DOHH2 (cell line): ENCODE measurements around the gene PRELID1.
"Not testable (repeated sequence)": the region's sequence is repeated elsewhere in the genome, so short reads cannot be mapped to it uniquely, and the experiment has no call there.

Experiments
- H3F3A ChIP-seq: fragments of 200-600 bp; sonication (generic), shearing (Covaris generic); 2 replicates; pipeline ENCODE4 v1.6.0; 2016; ENCODE audit warnings: antibody characterized with exemption, mild to moderate bottlenecking; ENCODE audit not compliant: control insufficient read depth, insufficient read depth
- H3K27ac ChIP-seq: fragments of 200-600 bp; sonication (generic); 2 replicates; pipeline ENCODE4 v1.5.1; 2014; ENCODE audit warnings: low read depth, mild to moderate bottlenecking, low read length, moderate library complexity
- H3K27me3 ChIP-seq: fragments of 200-600 bp; sonication (generic); 2 replicates; pipeline ENCODE4 v1.6.1; 2014; ENCODE audit warnings: mild to moderate bottlenecking, low read length, mixed read lengths; ENCODE audit not compliant: control insufficient read depth
- H3K36me3 ChIP-seq: fragments of 200-600 bp; sonication (generic); 2 replicates; pipeline ENCODE4 v1.6.1; 2014; ENCODE audit warnings: mild to moderate bottlenecking, low read length, moderate library complexity, mixed read lengths; ENCODE audit not compliant: control insufficient read depth
- H3K4me1 ChIP-seq: fragments of 200-600 bp; sonication (generic); 2 replicates; pipeline ENCODE4 v1.6.1; 2014; ENCODE audit warnings: mild to moderate bottlenecking, low read length, mixed read lengths; ENCODE audit not compliant: control insufficient read depth
- H3K4me2 ChIP-seq: fragments of 200-600 bp; sonication (generic); 2 replicates; pipeline ENCODE4 v1.6.0; 2014; ENCODE audit warnings: mild to moderate bottlenecking, low read length, moderate library complexity
- H3K4me3 ChIP-seq: fragments of 200-600 bp; sonication (generic); 2 replicates; pipeline ENCODE4 v1.5.1; 2014; ENCODE audit warnings: mild to moderate bottlenecking, low read length, mixed read lengths
- H3K79me2 ChIP-seq: fragments of 200-600 bp; sonication (generic); 2 replicates; pipeline ENCODE4 v1.6.1; 2014; ENCODE audit warnings: mild to moderate bottlenecking, low read length, mixed read lengths; ENCODE audit not compliant: control insufficient read depth
- H3K9me2 ChIP-seq: fragments of 200-600 bp; sonication (generic); replicated peaks from 2 replicates; pipeline ENCODE4 v1.6.1; 2014; ENCODE audit warnings: mild to moderate bottlenecking, low read length, mixed read lengths; ENCODE audit not compliant: control insufficient read depth
- H3K9me3 ChIP-seq: fragments of 200-600 bp; sonication (generic); 2 replicates; pipeline ENCODE4 v1.6.1; 2014; ENCODE audit warnings: antibody characterized with exemption, low read length, mixed read lengths; ENCODE audit not compliant: control insufficient read depth, insufficient read depth
- H4K20me1 ChIP-seq: fragments of 200-600 bp; sonication (generic); 2 replicates; pipeline ENCODE4 v1.6.0; 2014; ENCODE audit warnings: low read depth, mild to moderate bottlenecking, antibody characterized with exemption, low read length, moderate library complexity; ENCODE audit not compliant: control insufficient read depth, insufficient read depth
- EZH2phosphoT487 ChIP-seq: fragments of 200-600 bp; sonication (generic); IDR thresholded peaks from 2 replicates; pipeline ENCODE4 v1.6.1; 2017; ENCODE audit warnings: borderline replicate concordance, mild to moderate bottlenecking, antibody characterized with exemption, low read length, moderate library complexity, mixed read lengths
- TF ChIP-seq, protein P1 (sequence below): fragments of 200-600 bp; sonication (generic); IDR thresholded peaks from one replicate; pipeline ENCODE4 v1.5.1; 2014; ENCODE audit warnings: antibody characterized with exemption, mild to moderate bottlenecking, low read depth, low read length; ENCODE audit not compliant: poor library complexity, severe bottlenecking

PRELID1 gene, protein sequence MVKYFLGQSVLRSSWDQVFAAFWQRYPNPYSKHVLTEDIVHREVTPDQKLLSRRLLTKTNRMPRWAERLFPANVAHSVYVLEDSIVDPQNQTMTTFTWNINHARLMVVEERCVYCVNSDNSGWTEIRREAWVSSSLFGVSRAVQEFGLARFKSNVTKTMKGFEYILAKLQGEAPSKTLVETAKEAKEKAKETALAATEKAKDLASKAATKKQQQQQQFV

DNA sequence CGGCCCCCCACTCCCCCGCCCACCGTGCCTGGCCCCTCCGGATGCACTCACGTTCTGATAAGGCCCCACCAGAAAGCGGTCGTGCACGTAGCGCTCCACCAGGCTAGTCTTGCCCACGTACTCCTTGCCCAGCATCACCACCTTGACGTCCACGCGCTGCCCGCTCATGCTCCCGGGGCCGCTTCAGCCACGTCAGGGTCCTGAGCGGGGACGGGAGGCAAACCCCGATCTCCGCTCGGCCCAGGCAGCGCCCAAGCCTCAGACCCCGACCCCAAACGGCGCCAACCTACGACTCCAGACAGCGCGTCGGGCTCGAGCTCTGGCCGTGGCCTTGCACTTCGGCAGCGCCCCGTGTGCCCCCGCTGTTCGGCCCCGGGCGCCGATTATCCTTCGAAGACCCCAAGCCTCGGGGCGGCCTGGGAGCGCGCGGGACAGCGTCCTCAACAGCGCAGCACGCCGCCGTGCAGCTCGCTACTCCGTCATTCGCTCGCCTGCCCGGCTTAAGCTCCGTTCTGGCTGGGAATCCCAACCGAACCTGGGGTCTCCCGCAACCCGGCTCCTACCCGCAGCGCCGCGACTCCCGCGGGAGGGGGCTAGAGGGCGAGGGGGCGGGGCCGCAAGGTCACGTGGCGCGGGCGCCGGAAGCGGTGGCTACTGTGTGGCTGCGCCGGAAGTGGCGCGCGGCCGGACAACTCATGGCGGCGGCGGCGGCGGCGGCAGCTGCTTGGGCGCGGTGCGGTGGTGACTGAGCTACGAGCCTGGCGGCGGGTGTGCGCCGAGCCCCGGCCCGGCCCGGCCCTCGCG lies at the start of gene PRELID1, which contains the start of gene RAB24:
Gene PRELID1, plus strand, starts transcription at position 679 of the 804 bp plus-strand sequence. CDS start 187 bp downstream, outside the sequence.
Gene RAB24, minus strand, starts transcription at position 599 of the 804 bp plus-strand sequence. Its CDS starts 431 bp downstream, at position 168.
- H3F3A ChIP-seq: peaks cover 33% of the 10 kb centered on the region
- no peaks in the 10 kb centered on the region for H3K9me3 ChIP-seq
- no peaks in the 10 kb centered on the region for H3K9me2 ChIP-seq
- peaks cover 67% of the 10 kb centered on the region for H3K79me2 ChIP-seq
- H3K27ac ChIP-seq: peak within 1 kb of the TSS; percentile 69
- peaks cover 79% of the 10 kb centered on the region for H3K4me1 ChIP-seq
- peaks cover 13% of the 10 kb centered on the region; the same call in 1 of the 2 replicates for H4K20me1 ChIP-seq
- no peaks in the 10 kb centered on the region for H3K27me3 ChIP-seq
- peak within 1 kb of the TSS; percentile 99 for H3K4me3 ChIP-seq
- peaks cover 84% of the 10 kb centered on the region for H3K36me3 ChIP-seq
- TF ChIP-seq, protein P1, sequence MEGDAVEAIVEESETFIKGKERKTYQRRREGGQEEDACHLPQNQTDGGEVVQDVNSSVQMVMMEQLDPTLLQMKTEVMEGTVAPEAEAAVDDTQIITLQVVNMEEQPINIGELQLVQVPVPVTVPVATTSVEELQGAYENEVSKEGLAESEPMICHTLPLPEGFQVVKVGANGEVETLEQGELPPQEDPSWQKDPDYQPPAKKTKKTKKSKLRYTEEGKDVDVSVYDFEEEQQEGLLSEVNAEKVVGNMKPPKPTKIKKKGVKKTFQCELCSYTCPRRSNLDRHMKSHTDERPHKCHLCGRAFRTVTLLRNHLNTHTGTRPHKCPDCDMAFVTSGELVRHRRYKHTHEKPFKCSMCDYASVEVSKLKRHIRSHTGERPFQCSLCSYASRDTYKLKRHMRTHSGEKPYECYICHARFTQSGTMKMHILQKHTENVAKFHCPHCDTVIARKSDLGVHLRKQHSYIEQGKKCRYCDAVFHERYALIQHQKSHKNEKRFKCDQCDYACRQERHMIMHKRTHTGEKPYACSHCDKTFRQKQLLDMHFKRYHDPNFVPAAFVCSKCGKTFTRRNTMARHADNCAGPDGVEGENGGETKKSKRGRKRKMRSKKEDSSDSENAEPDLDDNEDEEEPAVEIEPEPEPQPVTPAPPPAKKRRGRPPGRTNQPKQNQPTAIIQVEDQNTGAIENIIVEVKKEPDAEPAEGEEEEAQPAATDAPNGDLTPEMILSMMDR: peak; percentile 61
- TF ChIP-seq EZH2phosphoT487: no peak
- peak within 1 kb of the TSS; percentile 76 for H3K4me2 ChIP-seq

DNA sequence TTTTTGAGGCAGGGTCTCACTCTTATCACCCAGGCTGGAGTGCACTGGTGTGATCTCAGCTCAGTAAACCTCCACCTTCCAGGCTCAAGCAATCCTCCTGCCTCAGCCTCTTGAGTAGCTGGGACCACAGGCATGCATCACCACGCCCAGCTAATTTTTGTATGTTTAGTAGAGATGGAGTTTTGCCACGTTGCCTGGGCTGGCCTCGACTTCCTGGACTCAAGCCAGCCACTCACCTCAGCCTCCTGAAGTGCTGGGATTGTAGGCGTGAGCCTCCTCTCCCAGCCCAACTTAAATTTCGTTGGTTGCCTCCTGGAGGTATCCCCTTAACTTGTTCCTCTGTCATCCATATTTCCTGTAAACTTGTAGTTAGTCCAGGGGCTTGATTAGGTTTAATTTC lies 47.3 kb upstream of the PRELID1 start:
- Histone ChIP-seq H3K27ac (no peak overlapping the region), H3F3A (0 out of 2 replicates have a peak, but pooled peaks cover under 1% of the 10 kb centered on the region), H3K4me1 (no peaks in the 10 kb centered on the region), H3K36me3 (peaks cover 90% of the 10 kb centered on the region), H3K27me3 (no peaks in the 10 kb centered on the region), H3K4me3 (no peak overlapping the region), H3K79me2 (0 out of 2 replicates have a peak, but pooled peaks cover 4% of the 10 kb centered on the region), H3K9me2 (no peaks in the 10 kb centered on the region), H3K9me3 (no peaks in the 10 kb centered on the region), H4K20me1 (no peaks in the 10 kb centered on the region; the same call in 1 of the 2 replicates), H3K4me2 (no peak overlapping the region)
- TF ChIP-seq EZH2phosphoT487: no peak
- TF ChIP-seq, protein P1: no peak

DNA sequence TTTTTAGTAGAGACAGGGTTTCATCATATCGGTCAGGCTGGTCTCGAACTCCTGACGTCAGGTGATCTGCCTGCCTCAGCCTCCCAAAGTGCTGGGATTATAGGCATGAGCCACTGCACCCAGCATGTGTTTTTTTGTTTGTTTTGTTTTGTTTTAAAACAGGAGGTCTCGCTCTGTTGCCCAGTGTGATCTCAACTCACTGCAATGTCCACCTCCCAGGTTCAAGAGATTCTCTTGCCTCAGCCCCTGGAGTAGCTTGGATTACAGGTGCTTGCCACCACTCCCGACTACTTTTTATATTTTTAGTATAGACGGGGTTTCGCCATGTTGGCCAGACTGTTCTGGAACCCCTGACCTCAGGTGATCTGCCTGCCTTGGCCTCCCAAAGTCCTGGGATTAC lies 44.9 kb upstream of the PRELID1 start:
- H3K79me2 ChIP-seq, H3K4me2 ChIP-seq, H3K27ac ChIP-seq, H3K4me3 ChIP-seq, H4K20me1 ChIP-seq, H3K9me2 ChIP-seq, H3K9me3 ChIP-seq, H3K27me3 ChIP-seq, H3F3A ChIP-seq, H3K4me1 ChIP-seq: not testable (repeated sequence)
- H3K36me3 ChIP-seq: peaks cover 93% of the 10 kb centered on the region

DNA sequence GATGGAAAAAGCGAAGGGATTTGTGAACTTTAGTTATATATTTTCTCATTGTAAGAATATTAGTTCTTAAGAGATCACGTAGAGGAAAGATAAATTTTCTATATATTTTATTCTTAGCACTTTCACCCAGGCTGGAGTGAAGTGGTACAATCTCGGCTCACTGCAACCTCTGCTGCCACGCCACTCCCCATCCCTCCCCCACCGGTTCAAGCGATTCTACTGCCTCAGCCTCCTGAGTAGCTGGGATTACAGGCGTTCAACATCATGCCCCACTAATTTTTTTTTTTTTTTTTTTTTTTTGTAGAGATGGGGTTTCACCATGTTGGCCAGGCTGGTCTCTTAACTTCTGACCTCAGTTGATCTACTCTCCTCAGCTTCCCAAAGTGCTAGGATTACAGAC lies 42.6 kb upstream of the PRELID1 start:
- Histone ChIP-seq H3K36me3 (peaks cover 90% of the 10 kb centered on the region), H3F3A (0 out of 2 replicates have a peak, but pooled peaks cover 5% of the 10 kb centered on the region), H3K9me3 (no peaks in the 10 kb centered on the region), H3K9me2 (no peaks in the 10 kb centered on the region), H3K4me1 (no peaks in the 10 kb centered on the region), H3K4me2 (no peak overlapping the region), H3K27ac (no peak overlapping the region), H4K20me1 (no peaks in the 10 kb centered on the region; the same call in 1 of the 2 replicates), H3K79me2 (no peaks in the 10 kb centered on the region), H3K4me3 (no peak overlapping the region), H3K27me3 (no peaks in the 10 kb centered on the region)
- TF ChIP-seq, protein P1: no peak
